ENCODE results near the gene ANP32D.

DNA sequence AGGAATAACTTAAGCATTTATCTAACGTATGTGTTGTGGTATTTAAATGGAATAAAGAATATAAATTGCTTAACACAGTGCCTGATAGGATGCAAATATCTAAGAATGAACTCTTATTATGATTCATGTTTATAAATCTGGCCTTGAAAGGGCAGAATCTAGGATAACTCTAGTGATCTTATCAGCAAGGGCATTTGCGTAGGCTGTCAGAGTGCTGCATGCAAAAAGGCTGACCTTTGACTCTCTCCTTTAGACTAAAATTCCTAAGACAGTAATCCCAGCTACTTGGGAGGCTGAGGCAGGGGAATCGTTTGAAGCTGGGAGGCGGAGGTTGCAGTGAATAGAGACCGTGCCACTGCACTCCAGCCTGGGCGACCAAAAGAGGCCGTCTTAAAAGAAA, 31.3 kb upstream of the ANP32D start:
- TF ChIP-seq SMARCE1 (IDR thresholded peaks at IDR 0.05) (no peak), KAT2B (IDR thresholded peaks at IDR 0.05; ENCODE audit: low read depth, low read length) (no peak), LEF1 (IDR thresholded peaks at IDR 0.05) (no peak)
- TF ChIP-seq, protein P1, sequence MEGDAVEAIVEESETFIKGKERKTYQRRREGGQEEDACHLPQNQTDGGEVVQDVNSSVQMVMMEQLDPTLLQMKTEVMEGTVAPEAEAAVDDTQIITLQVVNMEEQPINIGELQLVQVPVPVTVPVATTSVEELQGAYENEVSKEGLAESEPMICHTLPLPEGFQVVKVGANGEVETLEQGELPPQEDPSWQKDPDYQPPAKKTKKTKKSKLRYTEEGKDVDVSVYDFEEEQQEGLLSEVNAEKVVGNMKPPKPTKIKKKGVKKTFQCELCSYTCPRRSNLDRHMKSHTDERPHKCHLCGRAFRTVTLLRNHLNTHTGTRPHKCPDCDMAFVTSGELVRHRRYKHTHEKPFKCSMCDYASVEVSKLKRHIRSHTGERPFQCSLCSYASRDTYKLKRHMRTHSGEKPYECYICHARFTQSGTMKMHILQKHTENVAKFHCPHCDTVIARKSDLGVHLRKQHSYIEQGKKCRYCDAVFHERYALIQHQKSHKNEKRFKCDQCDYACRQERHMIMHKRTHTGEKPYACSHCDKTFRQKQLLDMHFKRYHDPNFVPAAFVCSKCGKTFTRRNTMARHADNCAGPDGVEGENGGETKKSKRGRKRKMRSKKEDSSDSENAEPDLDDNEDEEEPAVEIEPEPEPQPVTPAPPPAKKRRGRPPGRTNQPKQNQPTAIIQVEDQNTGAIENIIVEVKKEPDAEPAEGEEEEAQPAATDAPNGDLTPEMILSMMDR (IDR thresholded peaks at IDR 0.05 in 2 of 3, conservative IDR thresholded peaks at IDR 0.05 in 1 of 3; ENCODE audit: insufficient read depth in 2 of 3, low read depth in 1 of 3, low read length in 3 of 3): no peak
- TF ChIP-seq, protein P2, sequence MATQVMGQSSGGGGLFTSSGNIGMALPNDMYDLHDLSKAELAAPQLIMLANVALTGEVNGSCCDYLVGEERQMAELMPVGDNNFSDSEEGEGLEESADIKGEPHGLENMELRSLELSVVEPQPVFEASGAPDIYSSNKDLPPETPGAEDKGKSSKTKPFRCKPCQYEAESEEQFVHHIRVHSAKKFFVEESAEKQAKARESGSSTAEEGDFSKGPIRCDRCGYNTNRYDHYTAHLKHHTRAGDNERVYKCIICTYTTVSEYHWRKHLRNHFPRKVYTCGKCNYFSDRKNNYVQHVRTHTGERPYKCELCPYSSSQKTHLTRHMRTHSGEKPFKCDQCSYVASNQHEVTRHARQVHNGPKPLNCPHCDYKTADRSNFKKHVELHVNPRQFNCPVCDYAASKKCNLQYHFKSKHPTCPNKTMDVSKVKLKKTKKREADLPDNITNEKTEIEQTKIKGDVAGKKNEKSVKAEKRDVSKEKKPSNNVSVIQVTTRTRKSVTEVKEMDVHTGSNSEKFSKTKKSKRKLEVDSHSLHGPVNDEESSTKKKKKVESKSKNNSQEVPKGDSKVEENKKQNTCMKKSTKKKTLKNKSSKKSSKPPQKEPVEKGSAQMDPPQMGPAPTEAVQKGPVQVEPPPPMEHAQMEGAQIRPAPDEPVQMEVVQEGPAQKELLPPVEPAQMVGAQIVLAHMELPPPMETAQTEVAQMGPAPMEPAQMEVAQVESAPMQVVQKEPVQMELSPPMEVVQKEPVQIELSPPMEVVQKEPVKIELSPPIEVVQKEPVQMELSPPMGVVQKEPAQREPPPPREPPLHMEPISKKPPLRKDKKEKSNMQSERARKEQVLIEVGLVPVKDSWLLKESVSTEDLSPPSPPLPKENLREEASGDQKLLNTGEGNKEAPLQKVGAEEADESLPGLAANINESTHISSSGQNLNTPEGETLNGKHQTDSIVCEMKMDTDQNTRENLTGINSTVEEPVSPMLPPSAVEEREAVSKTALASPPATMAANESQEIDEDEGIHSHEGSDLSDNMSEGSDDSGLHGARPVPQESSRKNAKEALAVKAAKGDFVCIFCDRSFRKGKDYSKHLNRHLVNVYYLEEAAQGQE (IDR thresholded peaks at IDR 0.05; ENCODE audit: borderline replicate concordance): no peak
- TF ChIP-seq, protein P2 (CRISPR knock-in tag; IDR thresholded peaks at IDR 0.05; ENCODE audit: low read depth): no peak
